Esophagus squamous epithelium (tissue), 5 donors: ENCODE results near the gene ARAP2. TPM values are rescaled to one million over a fixed set of nuclear protein-coding genes. Genes with fewer than 3 reads are reported as not detected.

Experiments used
- DNase-seq: peaks from one replicate; lab custom pipeline; 2025; lab: John Stamatoyannopoulos, UW
- H3K27ac ChIP-seq, 4 donors: fragments of 200-600 bp; sonication (generic); one replicate each; pipeline ENCODE4 v1.5.1; 2016 to 2019; ENCODE audit warnings: mild to moderate bottlenecking in 1 of 4
- H3K27me3 ChIP-seq, 4 donors: fragments of 200-600 bp; sonication (generic); 1 replicate in 3 of 4; 2 replicates in 1 of 4; pipeline versions ENCODE4 v1.5.1 to v1.6.0; 2017 to 2021; ENCODE audit warnings: antibody characterized with exemption in 1 of 4
- H3K36me3 ChIP-seq, 3 donors: fragments of 200-600 bp; sonication (generic); one replicate each; pipeline ENCODE4 v1.5.1; 2016 to 2019
- H3K4me1 ChIP-seq, 3 donors: fragments of 200-600 bp; sonication (generic); one replicate each; pipeline ENCODE4 v1.5.1; 2017 to 2019
- H3K4me3 ChIP-seq, 4 donors: fragments of 200-600 bp; sonication (generic); 1 replicate in 3 of 4; 2 replicates in 1 of 4; pipeline ENCODE4 v1.5.1; 2016 to 2019; ENCODE audit warnings: mild to moderate bottlenecking in 2 of 4, moderate library complexity in 1 of 4
- H3K9me3 ChIP-seq, 3 donors: fragments of 200-600 bp; sonication (generic); one replicate each; pipeline ENCODE4 v1.5.1; 2016 to 2019
- POLR2A ChIP-seq, 4 donors: fragments of 450-650 bp; IDR thresholded peaks; one replicate each; pipeline ENCODE4 v1.6.1; 2017; ENCODE audit warnings: antibody characterized with exemption in 4 of 4, mild to moderate bottlenecking in 4 of 4, moderate library complexity in 3 of 4
- whole genome bisulfite sequencing, 2 donors: methylation state at CpG; one replicate each; pipeline ENCODE4 v1.1.5; 2018; 5-methylcytosine and 5-hydroxymethylcytosine counted together
- intact Hi-C: fragments of 100-400 bp; cut with DNase I; formaldehyde crosslinking; loops from one replicate; pipeline ENCODE4 v1.15.0; 2022
- total RNA-seq, 4 donors: library from RNA; depleted of rRNA; stranded (reverse); fragments of >200 nt; gene quantifications; one replicate each; pipeline ENCODE4 v1.1.0, GENCODE V29; 2016
- TF ChIP-seq, protein P1 (sequence below), 6 experiments: fragments of 450-650 bp in 4 of 6; fragments of 200-600 bp in 2 of 6; sonication (generic) in 2 of 6; IDR thresholded peaks; one replicate each; pipeline ENCODE4 v1.5.1; 2016 to 2019; ENCODE audit warnings: antibody characterized with exemption in 6 of 6, mild to moderate bottlenecking in 4 of 6, moderate library complexity in 4 of 6
- donor health status: DM: yes; HTN: yes; CAD: no.

ARAP2 gene
- total RNA-seq, 4 donors from 2014 or later, result 28.5 to 65.8 (median 46.9) TPM

DNA sequence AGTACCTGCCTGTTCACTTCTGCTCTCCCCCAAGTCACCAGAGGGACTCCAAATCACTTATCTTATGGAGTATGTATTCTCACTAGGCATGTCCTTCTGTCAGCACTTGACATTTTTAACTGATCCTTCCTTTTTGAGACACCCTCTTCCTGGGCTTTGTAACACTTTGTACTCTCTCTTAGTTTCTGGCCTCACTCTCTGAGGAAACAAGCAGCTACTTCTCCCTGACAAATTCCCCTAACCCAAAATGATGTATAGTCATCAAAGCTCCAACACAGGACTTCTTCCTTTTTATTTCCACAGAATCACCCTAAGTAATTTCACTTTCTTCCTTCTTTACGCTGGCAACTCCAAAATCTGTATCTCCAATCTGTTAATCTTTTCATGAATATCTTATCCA, 101.8 kb downstream of the ARAP2 start:
- WGBS, 2 donors, result 75 to 92% methylated on average over 1 of the region's 1 CpG
- H3K4me3 ChIP-seq, result no peak overlapping the region
- no peaks in the 10 kb centered on the region for H3K9me3 ChIP-seq
- peaks cover 0 to 31% (median 0%) of the 10 kb centered on the region in 3 donors for H3K36me3 ChIP-seq
- no peak for DNase-seq
- no peaks in the 10 kb centered on the region for H3K4me1 ChIP-seq
- H3K27ac ChIP-seq, result no peak overlapping the region
- H3K27me3 ChIP-seq, result no peaks in the 10 kb centered on the region
- intact Hi-C loops, result no loop called here
- no peak for TF ChIP-seq POLR2A (IDR thresholded peaks at IDR 0.05)
- TF ChIP-seq, protein P1, sequence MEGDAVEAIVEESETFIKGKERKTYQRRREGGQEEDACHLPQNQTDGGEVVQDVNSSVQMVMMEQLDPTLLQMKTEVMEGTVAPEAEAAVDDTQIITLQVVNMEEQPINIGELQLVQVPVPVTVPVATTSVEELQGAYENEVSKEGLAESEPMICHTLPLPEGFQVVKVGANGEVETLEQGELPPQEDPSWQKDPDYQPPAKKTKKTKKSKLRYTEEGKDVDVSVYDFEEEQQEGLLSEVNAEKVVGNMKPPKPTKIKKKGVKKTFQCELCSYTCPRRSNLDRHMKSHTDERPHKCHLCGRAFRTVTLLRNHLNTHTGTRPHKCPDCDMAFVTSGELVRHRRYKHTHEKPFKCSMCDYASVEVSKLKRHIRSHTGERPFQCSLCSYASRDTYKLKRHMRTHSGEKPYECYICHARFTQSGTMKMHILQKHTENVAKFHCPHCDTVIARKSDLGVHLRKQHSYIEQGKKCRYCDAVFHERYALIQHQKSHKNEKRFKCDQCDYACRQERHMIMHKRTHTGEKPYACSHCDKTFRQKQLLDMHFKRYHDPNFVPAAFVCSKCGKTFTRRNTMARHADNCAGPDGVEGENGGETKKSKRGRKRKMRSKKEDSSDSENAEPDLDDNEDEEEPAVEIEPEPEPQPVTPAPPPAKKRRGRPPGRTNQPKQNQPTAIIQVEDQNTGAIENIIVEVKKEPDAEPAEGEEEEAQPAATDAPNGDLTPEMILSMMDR (IDR thresholded peaks at IDR 0.05), result no peak

DNA sequence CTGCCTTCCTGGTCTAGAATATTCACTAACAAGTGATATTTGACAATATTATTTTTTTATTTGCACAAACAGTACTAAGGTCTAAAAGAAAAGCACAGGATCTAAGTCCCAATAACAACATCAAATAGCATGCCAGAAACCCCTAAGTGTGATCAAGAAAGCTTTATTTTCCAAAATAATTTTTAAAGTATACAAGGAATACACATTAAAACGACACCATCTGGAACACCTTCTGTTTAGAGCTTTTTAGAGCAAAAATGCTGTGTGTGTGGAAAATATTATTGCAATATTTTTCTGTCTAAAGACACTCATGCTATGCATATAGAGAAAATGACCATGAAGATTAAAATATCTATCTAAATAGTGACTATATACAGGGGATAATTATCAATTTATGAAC, 103.1 kb downstream of the ARAP2 start:
- Histone ChIP-seq H3K4me3 (no peak overlapping the region), H3K4me1 (no peaks in the 10 kb centered on the region), H3K27me3 (no peaks in the 10 kb centered on the region), H3K36me3 (peaks cover 0 to 18% (median 0%) of the 10 kb centered on the region in 3 donors), H3K27ac (no peak overlapping the region), H3K9me3 (no peaks in the 10 kb centered on the region)
- no peak for DNase-seq
- intact Hi-C loops, result no loop called here
- WGBS, 2 donors, result 84 to 87% methylated on average over 1 of the region's 1 CpG
- TF ChIP-seq POLR2A (IDR thresholded peaks at IDR 0.05), result no peak
- TF ChIP-seq, protein P1 (IDR thresholded peaks at IDR 0.05), result no peak

DNA sequence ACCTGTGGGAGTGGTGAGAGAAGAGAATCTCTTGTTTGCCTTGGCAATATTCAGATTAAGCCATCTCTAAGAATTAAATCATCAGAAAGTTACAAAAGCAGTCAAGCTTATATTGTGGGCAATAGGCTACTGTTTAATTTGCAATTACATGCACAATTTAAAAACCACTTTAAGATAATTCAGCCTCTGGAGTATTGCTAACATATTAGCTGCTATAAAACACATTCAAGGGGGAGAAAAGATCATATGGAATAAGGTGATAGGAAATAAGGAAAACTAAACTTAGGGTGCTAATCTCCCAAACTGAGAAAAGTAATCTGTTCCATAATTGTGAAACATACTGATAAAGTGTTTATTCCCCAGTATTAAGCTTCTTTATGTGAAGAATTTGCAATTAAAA, 103.9 kb downstream of the ARAP2 start:
- intact Hi-C loops, result no loop called here
- H3K4me3 ChIP-seq, result no peak overlapping the region
- no peaks in the 10 kb centered on the region for H3K9me3 ChIP-seq

DNA sequence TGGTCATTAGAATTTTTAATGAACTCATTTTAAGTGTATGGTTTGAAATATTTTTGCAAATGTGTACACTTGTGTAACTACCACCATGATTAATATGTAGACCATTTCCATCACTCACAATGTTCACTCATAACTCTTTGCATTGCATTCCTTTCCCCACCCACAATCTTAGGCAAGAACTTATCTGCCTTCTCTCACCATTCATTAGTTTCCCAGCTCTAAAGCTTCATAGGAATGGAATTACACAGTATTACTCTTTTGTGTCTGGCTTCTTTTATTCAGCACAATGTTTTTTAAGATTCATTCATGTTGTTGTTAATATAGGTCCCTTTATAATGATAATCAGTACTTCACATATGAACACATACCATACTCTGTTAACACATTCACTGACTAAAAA, 106.1 kb downstream of the ARAP2 start:
- TF ChIP-seq, protein P1 (IDR thresholded peaks at IDR 0.05), result no peak
- TF ChIP-seq POLR2A (IDR thresholded peaks at IDR 0.05), result no peak
- peaks cover 0 to 3% (median 0%) of the 10 kb centered on the region in 3 donors for H3K36me3 ChIP-seq
- H3K27me3 ChIP-seq, result no peaks in the 10 kb centered on the region
- intact Hi-C loops, result no loop called here
- H3K4me3 ChIP-seq, result no peak overlapping the region
- no peaks in the 10 kb centered on the region for H3K4me1 ChIP-seq
- no peak for DNase-seq
- no peaks in the 10 kb centered on the region for H3K9me3 ChIP-seq
- H3K27ac ChIP-seq, result no peak overlapping the region

More for the DNA sequence above, 103.9 kb downstream of the ARAP2 start:
- DNase-seq, result no peak
- Histone ChIP-seq H3K4me1 (no peaks in the 10 kb centered on the region), H3K27me3 (no peaks in the 10 kb centered on the region), H3K36me3 (peaks cover 0 to 10% (median 0%) of the 10 kb centered on the region in 3 donors), H3K27ac (no peak overlapping the region)
- TF ChIP-seq POLR2A (IDR thresholded peaks at IDR 0.05), result no peak
- TF ChIP-seq, protein P1 (IDR thresholded peaks at IDR 0.05), result no peak

DNA sequence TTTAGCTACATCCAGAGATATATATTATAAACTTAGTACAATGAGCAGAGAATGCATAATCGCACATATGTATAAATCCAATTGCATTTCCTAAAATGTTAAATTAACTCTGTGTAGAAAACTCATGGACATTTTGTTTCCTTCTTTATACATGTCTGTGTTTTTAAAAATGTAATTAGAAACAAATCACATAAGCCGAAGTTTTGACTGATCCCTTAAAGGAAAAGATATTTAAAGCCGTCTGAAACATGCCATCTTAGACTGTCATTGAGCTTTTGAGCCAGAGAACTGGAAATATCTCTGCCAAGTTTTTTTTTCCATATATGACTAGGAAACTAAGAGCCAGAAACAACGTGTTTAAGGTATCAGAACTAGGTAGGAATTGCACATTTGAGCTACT, 107.0 kb downstream of the ARAP2 start:
- Histone ChIP-seq H3K36me3 (peaks cover 0 to 12% (median 0%) of the 10 kb centered on the region in 3 donors), H3K4me1 (no peaks in the 10 kb centered on the region), H3K27me3 (no peaks in the 10 kb centered on the region), H3K4me3 (no peak overlapping the region), H3K9me3 (no peaks in the 10 kb centered on the region), H3K27ac (no peak overlapping the region)
- intact Hi-C loops, result no loop called here
- DNase-seq, result no peak
- 76 to 78% methylated on average over 4 of the region's 4 CpGs for WGBS, 2 donors
- TF ChIP-seq POLR2A (IDR thresholded peaks at IDR 0.05), result no peak
- TF ChIP-seq, protein P1 (IDR thresholded peaks at IDR 0.05), result no peak
